HEK293 (cell line): ENCODE data around the gene BZW2.

ENCODE experiments used
- CTCF ChIA-PET: fragments of 350-600 bp; formaldehyde crosslinking; extraction: SDS; loops from one replicate; lab custom pipeline; 2021; ENCODE audit warnings: antibody characterized with exemption; lab: Yijun Ruan, JAX
- POLR2A ChIA-PET: fragments of 300-600 bp; formaldehyde crosslinking; extraction: SDS; loops from one replicate; lab custom pipeline; 2020; ENCODE audit warnings: antibody characterized with exemption, inconsistent platforms; lab: Yijun Ruan, JAX
- H3K27ac ChIP-seq: fragments of 200-500 bp; sonication (Bioruptor generic); 2 replicates; pipeline ENCODE4 v1.5.1; 2014; ENCODE audit warnings: low read depth, low read length, control low read depth, inconsistent platforms; ENCODE audit errors: extremely low read depth
- H3K36me3 ChIP-seq, 2 experiments: fragments of 200-500 bp in 1 of 2; sonication (Bioruptor generic) in 1 of 2; 1 replicate in 1 of 2; 2 replicates in 1 of 2; pipeline ENCODE4 v1.5.1; 2014 to 2017; ENCODE audit warnings: inconsistent platforms in 2 of 2, low read length in 2 of 2; ENCODE audit not compliant: control insufficient read depth in 2 of 2, insufficient read depth in 1 of 2
- H3K4me1 ChIP-seq: fragments of 200-500 bp; sonication (Bioruptor generic); 2 replicates; pipeline ENCODE4 v1.5.1; 2014; ENCODE audit warnings: mild to moderate bottlenecking, low read length, inconsistent platforms; ENCODE audit not compliant: control insufficient read depth, insufficient read depth
- H3K4me3 ChIP-seq: 2 replicates; pipeline ENCODE4 v1.5.1; 2011; ENCODE audit warnings: low read depth, mild to moderate bottlenecking, control low read depth, low read length, moderate library complexity
- H3K9me3 ChIP-seq: fragments of 200-500 bp; sonication (Bioruptor generic); 2 replicates; pipeline ENCODE4 v1.5.1; 2014; ENCODE audit warnings: low read depth, low read length, inconsistent platforms; ENCODE audit not compliant: control insufficient read depth, insufficient read depth
- AEBP2 ChIP-seq: fragments of 450-650 bp; formaldehyde crosslinking; IDR thresholded peaks from 2 replicates; pipeline ENCODE4 v1.5.1; 2016; ENCODE audit warnings: missing biosample characterization, missing genetic modification characterization, borderline replicate concordance
- OSR2 ChIP-seq: fragments of 450-650 bp; formaldehyde crosslinking; IDR thresholded peaks from 2 replicates; pipeline ENCODE4 v1.5.1; 2016; ENCODE audit warnings: missing biosample characterization, missing genetic modification characterization
- REPIN1 ChIP-seq: fragments of 450-650 bp; formaldehyde crosslinking; IDR thresholded peaks from 2 replicates; pipeline ENCODE4 v1.5.1; 2017; ENCODE audit warnings: missing biosample characterization, missing genetic modification characterization, low read depth
- ZBTB10 ChIP-seq: fragments of 450-650 bp; formaldehyde crosslinking; IDR thresholded peaks from 2 replicates; pipeline ENCODE4 v1.5.1; 2016; ENCODE audit warnings: missing biosample characterization, missing genetic modification characterization
- ZBTB44 ChIP-seq: fragments of 450-650 bp; IDR thresholded peaks from 2 replicates; pipeline ENCODE4 v1.5.1; 2018; ENCODE audit warnings: missing biosample characterization, mild to moderate bottlenecking, missing genetic modification characterization
- ZEB2 ChIP-seq: fragments of 450-650 bp; formaldehyde crosslinking; IDR thresholded peaks from 2 replicates; pipeline ENCODE4 v1.5.1; 2016; ENCODE audit warnings: missing biosample characterization, missing genetic modification characterization
- ZNF157 ChIP-seq: fragments of 450-650 bp; formaldehyde crosslinking; IDR thresholded peaks from 2 replicates; pipeline ENCODE4 v1.5.1; 2016; ENCODE audit warnings: missing biosample characterization, missing genetic modification characterization
- ZNF16 ChIP-seq: fragments of 450-650 bp; formaldehyde crosslinking; IDR thresholded peaks from 2 replicates; pipeline ENCODE4 v1.5.1; 2016; ENCODE audit warnings: low read depth, missing biosample characterization, missing genetic modification characterization
- ZNF223 ChIP-seq: fragments of 450-650 bp; formaldehyde crosslinking; IDR thresholded peaks from 2 replicates; pipeline ENCODE4 v1.5.1; 2016; ENCODE audit warnings: missing biosample characterization, missing genetic modification characterization
- ZNF324 ChIP-seq: fragments of 450-650 bp; formaldehyde crosslinking; IDR thresholded peaks from 2 replicates; pipeline ENCODE4 v1.5.1; 2016; ENCODE audit warnings: missing biosample characterization, missing genetic modification characterization
- ZNF335 ChIP-seq: fragments of 450-650 bp; formaldehyde crosslinking; conservative IDR thresholded peaks from 2 replicates; pipeline ENCODE4 v1.5.1; 2016; ENCODE audit warnings: missing biosample characterization, missing genetic modification characterization
- ZNF362 ChIP-seq: fragments of 450-650 bp; formaldehyde crosslinking; IDR thresholded peaks from 2 replicates; pipeline ENCODE4 v1.5.1; 2016; ENCODE audit warnings: missing biosample characterization, missing genetic modification characterization
- ZNF473 ChIP-seq: fragments of 450-650 bp; formaldehyde crosslinking; IDR thresholded peaks from 2 replicates; pipeline ENCODE4 v1.5.1; 2017; ENCODE audit warnings: missing biosample characterization, missing genetic modification characterization
- ZNF518A ChIP-seq: fragments of 450-650 bp; formaldehyde crosslinking; conservative IDR thresholded peaks from 2 replicates; pipeline ENCODE4 v1.5.1; 2016; ENCODE audit warnings: low read depth, missing biosample characterization, missing genetic modification characterization
- ZNF596 ChIP-seq: fragments of 450-650 bp; IDR thresholded peaks from 2 replicates; pipeline ENCODE4 v1.5.0; 2018; ENCODE audit warnings: missing biosample characterization, mild to moderate bottlenecking, missing genetic modification characterization, moderate library complexity
- ZNF658 ChIP-seq: fragments of 450-650 bp; formaldehyde crosslinking; IDR thresholded peaks from 2 replicates; pipeline ENCODE4; 2016; ENCODE audit warnings: missing biosample characterization, missing genetic modification characterization

Gene BZW2

GRCh38 chr7:16649196-16649595 is 3.2 kb downstream of the BZW2 start:
- Histone ChIP-seq H3K4me3 (no peak overlapping the region), H3K4me1 (0 out of 2 replicates have a peak, but pooled peaks cover 9% of the 10 kb centered on the region), H3K9me3 (no peaks in the 10 kb centered on the region), H3K27ac (no peak overlapping the region), H3K36me3 (no peaks in the 10 kb centered on the region)
- ChIA-PET CTCF (interaction anchor here (0.6 to 1.2 kb wide), 3 partner anchors 9 to 1808 kb away, joined by 3 read pairs; no protein-coding TSS in a partner anchor), POLR2A (no interaction called here)
- no peak for TF ChIP-seq ZNF362 (tag by site-specific recombination)

GRCh38 chr7:16650266-16650665 is 4.3 kb downstream of the BZW2 start:
- POLR2A ChIA-PET: no interaction called here
- no peak for TF ChIP-seq ZBTB10 (tag by site-specific recombination)
- no peak for TF ChIP-seq ZNF518A
- TF ChIP-seq ZNF223 (tag by site-specific recombination): no peak
- TF ChIP-seq ZNF16 (tag by site-specific recombination): no peak
- no peak for TF ChIP-seq ZEB2 (tag by site-specific recombination)
- CTCF ChIA-PET: no interaction called here
- Histone ChIP-seq H3K9me3 (no peaks in the 10 kb centered on the region), H3K27ac (no peak overlapping the region), H3K4me3 (no peak overlapping the region), H3K4me1 (0 out of 2 replicates have a peak, but pooled peaks cover 9% of the 10 kb centered on the region), H3K36me3 (no peaks in the 10 kb centered on the region)

- Histone ChIP-seq H3K27ac (no peak overlapping the region), H3K36me3 (no peaks in the 10 kb centered on the region), H3K4me3 (no peak overlapping the region), H3K4me1 (0 out of 2 replicates have a peak, but pooled peaks cover 9% of the 10 kb centered on the region), H3K9me3 (no peaks in the 10 kb centered on the region)
- CTCF ChIA-PET: interaction anchor here (0.5 to 1.9 kb wide), 6 partner anchors 8 to 1931 kb away, joined by 3 to 5 read pairs (median 4); no protein-coding TSS in a partner anchor
- POLR2A ChIA-PET: interaction anchor here (0.9 kb wide), 1 partner anchor 15 kb away, joined by 3 read pairs; no protein-coding TSS in a partner anchor
- no peak for TF ChIP-seq ZNF596 (tag by site-specific recombination)
- TF ChIP-seq ZNF324 (tag by site-specific recombination): no peak
- no peak for TF ChIP-seq ZNF157 (tag by site-specific recombination)
- TF ChIP-seq ZBTB44 (tag by site-specific recombination): no peak
- TF ChIP-seq ZNF335: no peak
- no peak for TF ChIP-seq OSR2 (tag by site-specific recombination)
- TF ChIP-seq ZNF473 (tag by site-specific recombination): no peak
- TF ChIP-seq REPIN1 (tag by site-specific recombination): no peak
- TF ChIP-seq AEBP2: no peak
- TF ChIP-seq ZNF658 (tag by site-specific recombination): no peak
Observed at GRCh38 chr7:16651396-16652239, 5.6 kb downstream of the BZW2 start.
